OCI-LY3 (cell line): Measurements from ENCODE around the gene LYSET.

Experiments
- EZH2phosphoT487 ChIP-seq: fragments of 200-600 bp; shearing (Covaris generic); IDR thresholded peaks from 2 replicates; pipeline ENCODE4 v1.6.1; 2018; ENCODE audit warnings: antibody characterized with exemption, mixed run types, low read depth
- TF ChIP-seq, protein P1 (sequence below): fragments of 200-600, 300-600 bp; sonication (generic); IDR thresholded peaks from 2 replicates; pipeline ENCODE4 v1.5.1; 2014; ENCODE audit warnings: antibody characterized with exemption, low read length, low read depth

DNA sequence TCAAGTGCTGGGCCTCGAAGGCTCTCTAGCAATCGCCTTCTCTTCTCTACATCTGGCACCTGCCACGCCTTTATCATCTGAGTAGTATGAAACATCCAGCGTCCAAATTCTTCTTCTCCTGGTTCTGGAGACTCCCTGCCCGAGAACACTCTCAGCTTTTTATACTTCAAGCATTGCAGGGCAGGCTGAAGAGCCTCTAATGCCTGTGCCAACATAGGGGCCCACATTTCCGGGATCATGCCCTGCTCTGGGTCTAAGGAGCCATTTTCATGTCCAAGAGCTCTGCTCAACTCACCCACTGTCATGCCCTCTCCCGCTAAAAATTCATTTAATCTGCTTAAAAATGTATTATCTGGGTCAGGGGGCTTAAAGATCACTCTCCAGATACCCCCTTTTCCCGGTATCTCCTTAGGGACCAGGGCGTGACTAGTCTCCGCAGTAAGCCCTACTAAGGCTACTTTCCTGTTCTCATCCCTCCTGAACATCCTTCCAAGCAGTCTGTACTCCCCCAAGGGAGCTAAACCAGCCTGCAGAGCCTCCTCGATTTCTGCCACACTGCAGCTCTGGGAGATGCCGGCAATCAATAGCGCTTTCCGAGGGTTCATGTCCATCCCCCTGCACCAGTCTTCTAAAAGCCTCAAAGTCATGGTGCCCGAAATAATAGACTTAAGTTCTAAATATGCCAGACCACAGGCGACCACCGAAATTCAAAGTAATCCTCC is 1.4 kb upstream of the LYSET start:
- TF ChIP-seq, protein P1, sequence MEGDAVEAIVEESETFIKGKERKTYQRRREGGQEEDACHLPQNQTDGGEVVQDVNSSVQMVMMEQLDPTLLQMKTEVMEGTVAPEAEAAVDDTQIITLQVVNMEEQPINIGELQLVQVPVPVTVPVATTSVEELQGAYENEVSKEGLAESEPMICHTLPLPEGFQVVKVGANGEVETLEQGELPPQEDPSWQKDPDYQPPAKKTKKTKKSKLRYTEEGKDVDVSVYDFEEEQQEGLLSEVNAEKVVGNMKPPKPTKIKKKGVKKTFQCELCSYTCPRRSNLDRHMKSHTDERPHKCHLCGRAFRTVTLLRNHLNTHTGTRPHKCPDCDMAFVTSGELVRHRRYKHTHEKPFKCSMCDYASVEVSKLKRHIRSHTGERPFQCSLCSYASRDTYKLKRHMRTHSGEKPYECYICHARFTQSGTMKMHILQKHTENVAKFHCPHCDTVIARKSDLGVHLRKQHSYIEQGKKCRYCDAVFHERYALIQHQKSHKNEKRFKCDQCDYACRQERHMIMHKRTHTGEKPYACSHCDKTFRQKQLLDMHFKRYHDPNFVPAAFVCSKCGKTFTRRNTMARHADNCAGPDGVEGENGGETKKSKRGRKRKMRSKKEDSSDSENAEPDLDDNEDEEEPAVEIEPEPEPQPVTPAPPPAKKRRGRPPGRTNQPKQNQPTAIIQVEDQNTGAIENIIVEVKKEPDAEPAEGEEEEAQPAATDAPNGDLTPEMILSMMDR = no peak
- no peak for TF ChIP-seq EZH2phosphoT487
